HuH-7.5 (cell line): Measurements from ENCODE around the gene ABLIM3.

Experiments
- DNase-seq: peaks from one replicate; pipeline ENCODE4 v3.0.0; 2011; ENCODE audit warnings: low spot score

ABLIM3 gene

GRCh38 chr5:149309354-149309753 lies 168.1 kb downstream of the ABLIM3 start:
- no peak for DNase-seq
